H1 (cell line): Measurements from ENCODE around the gene ABL1. TPM values are rescaled to one million over a fixed set of nuclear protein-coding genes. Genes with fewer than 3 reads are reported as not detected.

Experiments
- CTCF ChIA-PET: fragments of 300-600 bp; sonication (Branson Sonifier 250); formaldehyde crosslinking; loops from one replicate; lab custom pipeline; 2021; ENCODE audit not compliant: partially characterized antibody; lab: Charles Lee
- POLR2A ChIA-PET: fragments of 300-600 bp; sonication (Branson Sonifier 250); formaldehyde crosslinking; loops from one replicate; lab custom pipeline; 2021; ENCODE audit warnings: inconsistent platforms; ENCODE audit not compliant: partially characterized antibody; lab: Charles Lee
- DNase-seq, 2 experiments: peaks; one replicate each; pipeline versions ENCODE4 v3.0.0 to v3.0.0-alpha.2; 2010 to 2022; ENCODE audit warnings: low spot score in 2 of 2, low read depth in 1 of 2, mixed read lengths in 1 of 2
- FAIRE-seq: peaks from 2 replicates; lab custom pipeline; 2011; peaks lifted over from hg19 to GRCh38; lab: Jason Lieb, UNC
- H2AFZ ChIP-seq: 2 replicates; pipeline ENCODE4 v1.8.1; 2012; ENCODE audit warnings: low read length, inconsistent platforms
- H2AK5ac ChIP-seq: 2 replicates; pipeline ENCODE4 v1.6.1; 2013; ENCODE audit warnings: low read depth, low read length
- H2BK120ac ChIP-seq: replicated peaks from 2 replicates; pipeline ENCODE3; 2013; ENCODE audit warnings: low read depth, low read length, inconsistent platforms
- H2BK12ac ChIP-seq: 2 replicates; pipeline ENCODE4 v1.6.1; 2013; ENCODE audit warnings: low read depth, low read length
- H2BK15ac ChIP-seq: 2 replicates; pipeline ENCODE4 v1.6.1; 2013; ENCODE audit warnings: low read length
- H2BK20ac ChIP-seq: 2 replicates; pipeline ENCODE4 v1.6.1; 2013; ENCODE audit warnings: low read length
- H2BK5ac ChIP-seq: 2 replicates; pipeline ENCODE4 v1.6.1; 2013; ENCODE audit warnings: low read depth, low read length
- H3K14ac ChIP-seq: 2 replicates; pipeline ENCODE4 v1.6.1; 2013; ENCODE audit warnings: inconsistent platforms; ENCODE audit not compliant: insufficient read length
- H3K18ac ChIP-seq: 2 replicates; pipeline ENCODE4 v1.6.1; 2013; ENCODE audit warnings: low read length; ENCODE audit errors: extremely low read depth
- H3K23ac ChIP-seq: 2 replicates; pipeline ENCODE4 v1.6.1; 2013; ENCODE audit warnings: inconsistent platforms; ENCODE audit not compliant: insufficient read length
- H3K23me2 ChIP-seq: 2 replicates; pipeline ENCODE4 v1.6.1; 2013; ENCODE audit warnings: low read depth, low read length
- H3K27ac ChIP-seq: 2 replicates; pipeline ENCODE4 v1.6.1; 2011; ENCODE audit warnings: low read depth, low read length, inconsistent platforms
- H3K27me3 ChIP-seq, 4 experiments: replicated peaks in 1 of 4; 1 replicate in 1 of 4; 2 replicates in 3 of 4; pipeline versions ENCODE4 v1.6.1 to v1.8.1; 2011 to 2013; ENCODE audit warnings: low read length in 3 of 4, mild to moderate bottlenecking in 3 of 4, inconsistent platforms in 2 of 4, mixed read lengths in 2 of 4, moderate library complexity in 1 of 4; ENCODE audit not compliant: control insufficient read depth in 3 of 4, insufficient read depth in 3 of 4; ENCODE audit errors: extremely low read depth in 1 of 4
- H3K36me3 ChIP-seq, 4 experiments: 2 replicates each; pipeline versions ENCODE4 v1.6.1 to v1.8.1; 2011 to 2013; ENCODE audit warnings: mild to moderate bottlenecking in 4 of 4, low read length in 3 of 4, moderate library complexity in 2 of 4, control low read depth in 1 of 4, inconsistent platforms in 1 of 4; ENCODE audit not compliant: insufficient read depth in 4 of 4, control insufficient read depth in 2 of 4
- H3K4ac ChIP-seq: replicated peaks from 2 replicates; pipeline ENCODE3; 2013; ENCODE audit warnings: low read length, low read depth, mixed read lengths, inconsistent platforms; ENCODE audit not compliant: insufficient read length
- H3K4me1 ChIP-seq, 4 experiments: replicated peaks in 1 of 4; 1 replicate in 1 of 4; 2 replicates in 3 of 4; pipeline versions ENCODE4 v1.6.1 to v1.8.1; 2011 to 2013; ENCODE audit warnings: low read length in 3 of 4, inconsistent platforms in 2 of 4, mixed read lengths in 1 of 4; ENCODE audit not compliant: insufficient read depth in 4 of 4, control insufficient read depth in 3 of 4
- H3K4me2 ChIP-seq, 2 experiments: 2 replicates each; pipeline versions ENCODE4 v1.6.1 to v1.8.1; 2011 to 2013; ENCODE audit warnings: low read depth in 2 of 2, low read length in 2 of 2, control low read depth in 1 of 2, inconsistent platforms in 1 of 2, mild to moderate bottlenecking in 1 of 2; ENCODE audit not compliant: insufficient read depth in 1 of 2
- H3K4me3 ChIP-seq, 4 experiments: fragments of 200-600, 300-600 bp in 1 of 4; sonication (generic), shearing (Covaris generic), sonication (Bioruptor Twin) in 1 of 4; 2 replicates each; pipeline versions ENCODE4 v1.5.1 to v1.8.1; 2011 to 2016; ENCODE audit warnings: low read length in 4 of 4, low read depth in 3 of 4, control low read depth in 2 of 4, inconsistent platforms in 2 of 4, mild to moderate bottlenecking in 2 of 4, mixed read lengths in 1 of 4, moderate library complexity in 1 of 4; ENCODE audit not compliant: insufficient read depth in 2 of 4; ENCODE audit errors: extremely low read depth in 1 of 4
- H3K56ac ChIP-seq: replicated peaks from 2 replicates; pipeline ENCODE3; 2013; ENCODE audit warnings: low read depth, mild to moderate bottlenecking, mixed read lengths, low read length, inconsistent platforms; ENCODE audit not compliant: insufficient read length
- H3K79me1 ChIP-seq: 2 replicates; pipeline ENCODE4 v1.6.1; 2013; ENCODE audit warnings: low read depth, low read length, control low read depth
- H3K79me2 ChIP-seq, 2 experiments: 2 replicates each; pipeline versions ENCODE4 v1.6.1 to v1.8.1; 2012 to 2013; ENCODE audit warnings: low read length in 2 of 2, mild to moderate bottlenecking in 2 of 2, inconsistent platforms in 1 of 2; ENCODE audit not compliant: insufficient read depth in 2 of 2, control insufficient read depth in 1 of 2
- H3K9ac ChIP-seq, 4 experiments: replicated peaks in 1 of 4; 1 replicate in 1 of 4; 2 replicates in 3 of 4; pipeline versions ENCODE4 v1.6.1 to v1.8.1; 2011 to 2013; ENCODE audit warnings: low read depth in 3 of 4, low read length in 3 of 4, control low read depth in 2 of 4, mild to moderate bottlenecking in 2 of 4, moderate library complexity in 2 of 4, inconsistent platforms in 1 of 4; ENCODE audit errors: extremely low read depth in 1 of 4
- H3K9me3 ChIP-seq, 2 experiments: 2 replicates each; pipeline versions ENCODE4 v1.6.1 to v1.8.1; 2012 to 2013; ENCODE audit warnings: mild to moderate bottlenecking in 2 of 2, moderate library complexity in 2 of 2, control low read depth in 1 of 2, inconsistent platforms in 1 of 2, low read depth in 1 of 2, low read length in 1 of 2, mixed read lengths in 1 of 2; ENCODE audit not compliant: insufficient read depth in 2 of 2
- H4K20me1 ChIP-seq, 2 experiments: replicated peaks in 1 of 2; 2 replicates each; pipeline versions ENCODE3 to v1.8.1; 2011 to 2013; ENCODE audit warnings: inconsistent platforms in 2 of 2, low read length in 2 of 2, mild to moderate bottlenecking in 1 of 2; ENCODE audit not compliant: insufficient read depth in 2 of 2, control insufficient read depth in 1 of 2
- H4K5ac ChIP-seq: 2 replicates; pipeline ENCODE4 v1.6.1; 2013; ENCODE audit warnings: low read length, low read depth, mixed read lengths, inconsistent platforms; ENCODE audit not compliant: insufficient read length
- H4K8ac ChIP-seq: 2 replicates; pipeline ENCODE4 v1.8.0; 2013; ENCODE audit warnings: mild to moderate bottlenecking, moderate library complexity, low read length, inconsistent platforms; ENCODE audit not compliant: insufficient read depth; ENCODE audit errors: extremely low read depth
- H4K91ac ChIP-seq: replicated peaks from 2 replicates; pipeline ENCODE3; 2013; ENCODE audit warnings: low read length, mixed read lengths, inconsistent platforms; ENCODE audit not compliant: insufficient read length
- BRCA1 ChIP-seq: IDR thresholded peaks from 2 replicates; pipeline ENCODE4 v1.6.1; 2012; ENCODE audit warnings: low read depth, low read length, improper control_type of control experiment
- CHD1 ChIP-seq: IDR thresholded peaks from 2 replicates; pipeline ENCODE4 v1.6.1; 2012; ENCODE audit warnings: low read depth, low read length, improper control_type of control experiment
- CTCF ChIP-seq, 3 experiments: IDR thresholded peaks; 1 replicate in 2 of 3; 2 replicates in 1 of 3; pipeline versions ENCODE4 v1.5.1 to v1.6.1; 2011; ENCODE audit warnings: low read length in 3 of 3, mild to moderate bottlenecking in 3 of 3, inconsistent platforms in 2 of 3, low read depth in 1 of 3, moderate library complexity in 1 of 3; ENCODE audit not compliant: insufficient read depth in 1 of 3; ENCODE audit errors: control extremely low read depth in 1 of 3
- GTF2F1 ChIP-seq: IDR thresholded peaks from 2 replicates; pipeline ENCODE4 v1.6.1; 2012; ENCODE audit warnings: low read depth, low read length, improper control_type of control experiment, borderline replicate concordance
- RXRA ChIP-seq: IDR thresholded peaks from 2 replicates; pipeline ENCODE4 v1.6.1; 2011; ENCODE audit warnings: low read depth, mild to moderate bottlenecking, low read length, moderate library complexity; ENCODE audit not compliant: insufficient read depth
- SIN3A ChIP-seq, 2 experiments: IDR thresholded peaks in 1 of 2; conservative IDR thresholded peaks in 1 of 2; 2 replicates each; pipeline ENCODE4 v1.6.1; 2011 to 2012; ENCODE audit warnings: low read length in 2 of 2, improper control_type of control experiment in 1 of 2, low read depth in 1 of 2, mild to moderate bottlenecking in 1 of 2
- WGBS, 2 experiments: shearing (Covaris generic) in 1 of 2; methylation state at CpG; one replicate each; pipeline versions ENCODE4 v1.1.6 to v1.1.7; 2013 to 2015; ENCODE audit warnings: low lambda C conversion rate in 2 of 2, mixed read lengths in 2 of 2, inconsistent platforms in 1 of 2, low coverage in 1 of 2, missing lambda C conversion rate in 1 of 2; ENCODE audit not compliant: insufficient replicate concordance in 2 of 2, insufficient coverage in 1 of 2, insufficient read length in 1 of 2; ENCODE audit errors: extremely low coverage in 1 of 2, missing lambda C conversion rate in 1 of 2; 5-methylcytosine and 5-hydroxymethylcytosine counted together
- polyA plus RNA-seq, 7 experiments: library from polyadenylated mRNA; depleted of rRNA in 3 of 7; stranded (reverse) in 5 of 7; unstranded in 2 of 7; fragments of >200 nt in 5 of 7; fragments of 200-250 nt in 2 of 7; gene quantifications; 1 replicate in 5 of 7; 2 replicates in 1 of 7; 4 replicates in 1 of 7; pipeline versions ENCODE4 v1.2.1 to v1.2.3, GENCODE V29; 2011 to 2013; ENCODE audit warnings: missing spikeins in 2 of 7, mixed read lengths in 2 of 7
- total RNA-seq: library from RNA; stranded (reverse); fragmentation: NEBNext Ultra II Directional; extraction: Animal tissue kit (Norgen Biotek cat#: 25700); gene quantifications from 2 replicates; pipeline ENCODE4 v1.2.1, GENCODE V29; 2021
- TF ChIP-seq, protein P1 (sequence below): IDR thresholded peaks from 2 replicates; pipeline ENCODE4 v1.6.1; 2012; ENCODE audit warnings: inconsistent platforms

ABL1 gene
- total and polyA plus RNA-seq, 2 of the 8 experiments (the other 6 are each of a cell fraction or from before 2014, with no cell fraction given), result 35.3 to 104 TPM

DNA sequence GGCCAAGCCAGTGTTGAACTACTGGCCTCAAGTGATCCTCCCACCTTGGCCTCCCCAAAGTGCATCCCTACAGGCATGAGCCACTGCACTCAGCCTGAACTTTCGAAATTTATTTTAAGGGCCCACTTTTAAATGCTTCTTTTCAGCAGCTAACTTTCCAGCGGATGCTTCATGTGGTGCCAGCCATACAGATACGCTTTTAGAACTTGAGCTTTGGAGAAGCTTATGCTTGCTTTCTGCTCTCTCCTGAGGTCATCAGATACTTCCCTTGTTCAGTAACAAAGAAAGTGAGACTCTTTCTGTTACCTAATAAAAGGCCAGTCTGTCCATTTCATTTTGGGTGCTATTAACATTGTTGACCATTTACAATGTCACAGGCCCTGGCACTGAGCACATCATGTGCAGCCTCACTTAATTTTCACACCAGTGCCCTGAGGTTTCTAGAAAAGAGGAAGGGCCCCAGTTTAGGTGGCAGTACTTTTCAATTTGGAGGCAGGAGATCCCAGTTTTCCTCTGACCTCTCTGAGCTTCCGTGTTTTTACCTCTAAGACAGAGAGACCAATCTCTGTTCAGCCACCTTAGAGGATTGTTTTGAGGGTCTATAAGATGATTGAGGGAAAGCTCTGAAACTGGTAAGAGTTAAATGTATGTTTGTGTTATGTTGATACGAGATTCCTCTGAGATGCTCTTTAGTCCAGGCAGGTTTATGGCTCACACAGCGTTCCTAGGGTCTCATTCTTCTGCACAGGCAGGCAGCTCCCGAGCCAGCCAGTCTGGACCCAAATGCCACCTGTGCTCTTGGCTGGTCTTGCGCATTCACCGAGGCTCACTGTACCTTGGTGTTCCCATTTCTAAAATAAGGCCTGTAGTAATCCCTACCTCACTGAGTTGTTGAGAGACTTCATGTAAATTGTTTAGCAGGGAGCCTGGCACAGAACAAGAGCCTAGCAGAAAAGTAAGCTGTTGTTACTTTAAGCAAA, 4.4 kb downstream of the ABL1 start:
- H4K5ac ChIP-seq, result no peak overlapping the region
- H3K23ac ChIP-seq, result no peak overlapping the region
- no peak overlapping the region for H2BK12ac ChIP-seq
- peak overlapping the region in 1 of 2 experiments; percentile 3; a peak in 1 of 4 replicates for H3K4me2 ChIP-seq
- FAIRE-seq (no peak), DNase-seq (no peak)
- H4K20me1 ChIP-seq, result peaks cover 12 to 23% of the 10 kb centered on the region in 2 experiments
- POLR2A ChIA-PET, result interaction anchor here (0.6 to 3.7 kb wide), 6 partner anchors 11 to 39 kb away, joined by 3 to 10 read pairs (median 4); no protein-coding TSS in a partner anchor
- H2AK5ac ChIP-seq, result no peak overlapping the region
- H4K91ac ChIP-seq, result no peak overlapping the region
- CTCF ChIA-PET, result interaction anchor here (0.7 to 4.0 kb wide), 13 partner anchors 9 to 159 kb away, joined by 3 to 26 read pairs (median 4); no protein-coding TSS in a partner anchor
- no peaks in the 10 kb centered on the region for H3K36me3 ChIP-seq
- H3K4me1 ChIP-seq, result peaks cover 6 to 26% (median 16%) of the 10 kb centered on the region in 4 experiments
- H3K27ac ChIP-seq, result no peak overlapping the region; the same call in 1 of the 2 replicates
- H2BK5ac ChIP-seq, result no peak overlapping the region
- no peaks in the 10 kb centered on the region for H3K27me3 ChIP-seq
- H3K56ac ChIP-seq, result no peak overlapping the region
- H3K4ac ChIP-seq, result no peak overlapping the region
- no peak overlapping the region for H3K9ac ChIP-seq
- no peak overlapping the region for H2BK120ac ChIP-seq
- no peak overlapping the region for H2BK15ac ChIP-seq
- no peak overlapping the region for H3K4me3 ChIP-seq
- H2BK20ac ChIP-seq, result no peak overlapping the region
- H3K23me2 ChIP-seq, result peaks cover 2% of the 10 kb centered on the region
- 88% methylated on average over 9 of the region's 9 CpGs; no CpG with 5 or more reads in 1 of the 2 experiments for WGBS, 2 experiments
- peaks cover 28 to 89% of the 10 kb centered on the region in 2 experiments for H3K79me2 ChIP-seq
- no peak overlapping the region for H4K8ac ChIP-seq
- H3K79me1 ChIP-seq, result peaks cover 13% of the 10 kb centered on the region
- H3K14ac ChIP-seq, result no peak overlapping the region
- H3K18ac ChIP-seq, result no peak overlapping the region
- H3K9me3 ChIP-seq, result no peaks in the 10 kb centered on the region
- no peak overlapping the region for H2AFZ ChIP-seq
- TF ChIP-seq RXRA (no peak), CTCF (IDR thresholded peaks at IDR 0.05; ENCODE audit: control extremely low read depth in 1 of 3, insufficient read depth in 1 of 3, low read depth in 1 of 3, low read length in 3 of 3) (no peak), BRCA1 (no peak), SIN3A (conservative IDR thresholded peaks at IDR 0.05 in 1 of 2, IDR thresholded peaks at IDR 0.05 in 1 of 2; ENCODE audit: low read depth in 1 of 2, low read length in 2 of 2) (no peak), CHD1 (no peak), GTF2F1 (no peak)
- TF ChIP-seq, protein P1, sequence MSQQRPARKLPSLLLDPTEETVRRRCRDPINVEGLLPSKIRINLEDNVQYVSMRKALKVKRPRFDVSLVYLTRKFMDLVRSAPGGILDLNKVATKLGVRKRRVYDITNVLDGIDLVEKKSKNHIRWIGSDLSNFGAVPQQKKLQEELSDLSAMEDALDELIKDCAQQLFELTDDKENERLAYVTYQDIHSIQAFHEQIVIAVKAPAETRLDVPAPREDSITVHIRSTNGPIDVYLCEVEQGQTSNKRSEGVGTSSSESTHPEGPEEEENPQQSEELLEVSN, result no peak
